ENCODE measurements around the gene JADE2. TPM values are rescaled to one million over a fixed set of nuclear protein-coding genes. Genes with fewer than 3 reads are reported as not detected.
A peak's percentile ranks its signal among the peaks of the same experiment; 100 is the strongest.
"Not testable (repeated sequence)": the region's sequence is repeated elsewhere in the genome, so short reads cannot be mapped to it uniquely, and the experiment has no call there.

JADE2 gene
- total RNA-seq, 1 donor from 2014 or later: 14.2 TPM

DNA sequence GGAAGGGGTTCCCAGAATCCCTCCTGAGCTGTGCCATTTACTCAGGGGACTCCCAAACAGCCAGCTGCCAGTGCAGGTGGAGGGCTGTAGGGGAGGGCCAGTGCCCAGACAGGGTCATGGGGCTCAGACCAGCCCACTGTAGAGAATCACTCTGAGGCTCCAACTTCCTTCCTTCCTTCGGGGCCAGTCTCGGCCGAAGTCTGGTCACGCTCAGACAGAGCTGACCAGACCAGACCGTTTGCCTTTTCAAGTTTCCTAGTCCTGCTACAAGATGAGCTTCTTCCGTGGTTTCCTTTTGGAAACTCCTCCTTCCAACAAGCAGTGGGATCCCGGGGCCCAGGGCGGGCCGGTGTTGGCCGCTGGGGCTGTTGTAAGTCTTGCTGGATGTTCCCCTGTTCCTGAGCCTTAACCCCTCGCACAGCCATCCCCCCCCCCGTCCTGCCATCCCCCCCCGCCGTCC, 54.6 kb downstream of the JADE2 start:
- no peak for DNase-seq (ENCODE audit: low spot score)
- ATAC-seq: no peak

DNA sequence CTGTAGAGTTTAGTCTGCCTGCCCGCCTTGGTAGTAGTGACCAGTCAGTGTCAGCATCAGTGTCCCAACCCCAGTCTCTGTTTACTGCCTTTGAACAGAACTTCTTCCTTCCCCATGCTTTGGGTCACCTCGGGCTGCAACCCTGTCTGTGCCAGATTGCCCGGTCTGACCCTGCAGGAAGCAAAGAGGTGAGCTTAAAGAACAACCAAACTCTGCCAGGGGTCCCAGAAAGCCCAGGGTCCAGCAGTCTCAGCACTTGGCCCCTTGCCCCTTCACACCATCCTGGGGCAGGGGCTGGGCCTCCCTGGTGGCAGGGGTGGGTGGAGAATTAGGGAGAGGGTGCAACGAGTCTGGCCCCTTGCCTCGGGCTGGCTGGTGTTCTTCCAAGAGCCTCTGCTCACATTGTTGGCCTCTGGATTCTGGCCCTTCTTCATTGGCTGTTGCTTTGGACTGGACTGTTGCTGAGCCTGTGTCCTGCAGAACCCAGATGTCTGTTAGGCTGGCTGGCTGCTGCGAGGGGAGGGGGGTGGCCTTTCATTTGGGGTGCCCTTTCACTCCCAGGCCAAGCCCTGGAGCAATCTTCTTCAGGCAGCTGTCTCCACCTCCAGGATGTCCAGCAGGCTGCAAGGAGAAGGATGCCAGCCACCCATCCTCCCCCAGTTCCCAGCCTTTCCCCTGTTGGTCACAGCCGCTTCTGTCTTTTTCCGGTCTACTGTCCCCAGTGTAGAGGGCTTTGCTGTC, 55.9 kb downstream of the JADE2 start:
- DNase-seq (ENCODE audit: low spot score) (peak; percentile 81), ATAC-seq (peak; percentile 85)

DNA sequence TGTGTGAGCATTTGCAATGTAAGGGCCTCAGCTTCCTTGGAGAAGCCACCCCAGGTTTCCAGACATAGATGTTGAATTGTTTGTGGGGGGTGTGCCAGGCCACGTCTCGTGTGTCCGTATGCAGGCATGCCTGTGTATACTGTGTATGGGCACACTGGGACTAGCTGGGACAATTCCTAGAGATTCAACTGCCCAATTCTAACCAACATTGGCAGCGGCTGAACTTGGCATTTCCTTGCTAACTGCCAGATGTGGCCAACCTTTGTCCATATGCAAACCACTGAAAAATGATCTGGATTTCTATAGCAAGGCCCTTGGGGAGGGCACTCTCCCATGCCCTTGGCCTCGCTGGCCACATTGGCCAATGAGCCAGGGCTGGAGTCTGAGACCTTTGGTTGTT, 56.8 kb downstream of the JADE2 start:
- ATAC-seq: no peak
- no peak for DNase-seq (ENCODE audit: low spot score)

DNA sequence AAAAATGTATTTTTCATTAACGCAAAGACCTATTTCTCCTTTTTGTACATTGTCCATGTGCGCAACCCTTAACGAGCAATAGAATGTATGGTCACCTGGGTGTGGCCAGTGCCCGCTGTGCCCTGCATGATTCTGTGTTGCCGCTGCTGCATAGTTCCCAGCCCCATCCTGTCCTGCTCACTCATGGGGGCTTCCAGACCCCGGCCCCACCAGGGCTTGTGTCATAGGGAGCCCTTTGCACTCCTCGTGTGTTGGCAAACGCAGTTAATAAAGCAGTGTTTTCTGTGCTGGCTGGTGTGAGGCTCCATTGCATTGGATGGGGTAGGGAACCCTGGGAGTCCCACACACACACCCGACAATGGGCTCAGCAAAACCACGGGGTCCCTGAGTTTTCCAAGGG, 57.5 kb downstream of the JADE2 start:
- DNase-seq (ENCODE audit: low spot score) (no peak), ATAC-seq (no peak)

DNA sequence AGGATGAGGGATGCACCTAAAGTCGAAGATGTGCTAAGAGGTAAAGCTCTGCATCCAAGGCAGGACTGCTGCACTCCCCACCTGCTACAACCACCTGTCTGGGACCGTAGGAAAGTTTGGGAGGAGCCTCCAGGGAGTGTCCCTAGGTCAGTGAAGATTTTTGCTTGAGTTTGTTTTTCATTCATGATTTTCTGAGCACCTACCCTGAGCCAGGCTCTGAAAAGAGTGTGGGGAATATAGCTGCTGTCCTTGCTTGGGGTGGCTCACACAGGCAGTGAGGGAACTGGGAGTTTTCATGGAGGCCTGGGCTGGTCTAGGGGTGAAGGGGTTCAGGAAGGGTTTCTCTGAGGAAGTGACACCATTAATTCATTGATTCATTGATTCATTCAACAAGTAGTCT, 58.3 kb downstream of the JADE2 start:
- DNase-seq (ENCODE audit: low spot score): no peak

DNA sequence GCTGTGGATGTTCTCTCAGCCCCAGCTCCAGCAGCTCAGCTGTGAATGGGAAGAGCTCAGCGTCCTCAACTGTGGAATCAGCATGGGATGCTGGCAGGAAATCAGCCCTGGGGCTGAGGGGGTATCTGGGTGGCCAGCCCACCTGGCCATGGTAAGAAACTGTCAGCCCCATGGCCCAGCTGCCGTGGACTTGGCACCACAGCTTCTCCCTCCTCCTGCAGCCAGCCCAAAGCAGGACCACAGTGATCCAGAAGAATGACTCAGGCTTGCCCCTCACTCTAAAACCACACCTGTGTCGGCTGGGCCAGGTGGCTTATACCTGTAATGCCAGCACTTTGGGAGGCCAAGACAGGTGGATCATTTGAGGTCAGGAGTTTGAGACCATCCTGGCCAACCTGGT, 59.2 kb downstream of the JADE2 start:
- ATAC-seq (no peak), DNase-seq (ENCODE audit: low spot score) (no peak)

More for the DNA sequence above, 58.3 kb downstream of the JADE2 start:
- ATAC-seq: no peak

DNA sequence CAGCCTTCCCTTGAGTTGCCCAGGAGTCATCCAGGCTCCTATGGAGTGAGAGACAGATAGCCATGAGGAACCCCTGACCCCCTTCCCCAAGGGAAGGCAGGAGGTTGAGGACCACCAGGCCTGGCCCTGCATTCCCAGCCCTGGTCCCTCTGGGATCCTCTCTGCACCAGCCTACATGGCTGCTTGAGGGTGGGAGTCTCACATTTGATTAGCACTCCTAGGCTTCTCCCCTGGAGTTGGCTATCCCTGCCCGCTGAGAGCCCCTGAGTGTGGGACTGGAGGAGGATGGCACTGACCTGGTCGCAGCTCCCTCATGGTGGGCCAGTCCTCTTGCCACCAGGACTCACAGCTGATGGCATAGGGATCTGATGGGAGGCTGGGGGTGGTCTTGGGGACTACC, 60.5 kb downstream of the JADE2 start:
- no peak for ATAC-seq
- DNase-seq (ENCODE audit: low spot score): no peak

DNA sequence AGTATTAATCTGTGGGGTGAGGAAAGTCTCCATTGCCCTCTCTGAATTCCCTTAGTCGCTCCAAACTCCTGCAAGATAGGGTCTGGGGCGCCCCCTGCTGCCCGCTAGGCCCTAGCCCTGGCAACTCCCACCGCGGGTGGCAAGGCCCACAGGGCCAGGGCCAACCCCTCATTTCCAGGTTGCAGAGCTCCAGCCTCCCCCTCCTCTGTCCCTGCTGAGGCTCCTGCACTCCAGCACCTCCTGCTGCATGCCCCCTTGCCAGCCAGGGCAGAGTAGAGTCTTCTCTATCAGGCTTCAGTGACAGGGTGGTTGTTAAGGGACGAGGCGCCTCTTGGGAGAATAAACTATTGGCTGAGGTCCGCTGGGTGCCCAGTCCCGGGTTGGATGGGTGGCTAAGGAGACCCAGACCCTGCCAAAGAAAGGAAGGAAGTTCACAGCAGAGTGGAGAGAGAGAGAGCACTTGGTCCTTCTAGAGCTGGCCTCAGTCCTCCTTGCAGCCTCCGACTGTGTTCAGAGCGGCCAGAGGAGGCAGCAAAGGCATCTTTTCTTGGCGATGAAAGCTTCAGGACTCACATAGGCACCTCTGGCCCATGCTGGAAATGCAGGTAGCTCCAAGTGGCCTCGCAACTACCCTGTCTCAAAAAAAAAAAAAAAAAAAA, 61.5 kb downstream of the JADE2 start:
- ATAC-seq (peak; percentile 95), DNase-seq (ENCODE audit: low spot score) (peak; percentile 83)

DNA sequence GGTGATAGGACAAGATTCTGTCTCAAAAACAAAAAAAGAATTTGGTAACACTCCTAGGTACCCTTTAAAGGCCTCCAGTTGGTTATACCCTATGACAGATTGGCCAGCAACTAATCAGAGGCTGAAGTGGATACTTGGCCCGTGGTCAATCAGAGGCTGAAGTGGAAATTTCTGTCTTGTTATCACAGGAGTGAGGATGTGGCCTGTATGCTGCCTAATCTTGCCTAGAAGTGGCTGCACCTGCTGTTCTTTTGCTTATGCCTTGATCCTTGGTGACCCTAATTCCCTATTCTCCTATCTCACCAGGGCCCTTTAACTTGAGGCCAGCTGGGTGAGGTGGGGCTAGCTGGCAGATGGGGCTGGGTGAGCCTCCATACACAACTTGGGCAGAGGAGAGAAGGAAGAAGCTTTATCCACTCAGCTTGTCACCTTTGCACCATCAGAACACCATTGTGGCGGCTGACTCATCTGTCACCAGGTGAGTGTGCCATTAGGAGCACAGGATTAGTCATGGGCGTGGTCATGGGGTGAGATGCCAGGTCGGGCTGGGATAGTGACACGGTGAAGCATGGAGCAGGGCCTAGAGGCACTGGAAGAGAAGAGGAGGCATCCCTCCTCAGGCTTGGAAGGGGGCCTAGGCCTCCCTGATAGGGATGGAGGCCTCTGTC, 65.7 kb downstream of the JADE2 start:
- peak; percentile 31 for DNase-seq (ENCODE audit: low spot score)
- ATAC-seq: no peak

DNA sequence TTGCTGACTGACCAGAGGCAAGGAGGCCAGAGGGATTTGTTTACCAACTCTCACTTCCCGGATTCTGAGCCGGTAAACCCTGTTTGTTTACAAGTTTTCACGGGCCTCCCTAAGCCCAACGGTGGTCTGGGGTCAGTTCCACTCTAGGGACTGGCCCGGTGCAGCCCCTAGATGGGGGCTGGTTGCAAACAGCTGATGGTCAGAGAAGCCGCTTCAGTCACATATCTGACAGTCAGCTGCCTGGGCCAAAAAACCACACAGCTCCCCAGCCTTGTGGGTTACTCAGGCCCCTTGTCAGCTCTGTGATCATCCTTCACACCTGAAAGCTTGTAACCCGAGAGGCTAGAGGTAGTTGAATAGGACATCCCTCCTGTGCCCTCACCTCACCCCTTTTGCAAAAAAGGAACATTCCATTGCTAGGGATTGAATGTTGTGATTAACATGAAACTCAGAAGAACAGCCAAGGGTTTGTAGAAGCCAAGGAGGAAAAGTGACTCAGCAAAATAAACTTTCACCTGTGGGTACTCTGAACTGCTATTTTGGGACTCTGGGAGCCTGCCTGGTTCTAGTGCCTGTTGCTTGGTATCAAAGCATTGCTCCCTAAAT, 66.8 kb downstream of the JADE2 start:
- DNase-seq (ENCODE audit: low spot score): peak; percentile 44
- peak; percentile 70 for ATAC-seq

DNA sequence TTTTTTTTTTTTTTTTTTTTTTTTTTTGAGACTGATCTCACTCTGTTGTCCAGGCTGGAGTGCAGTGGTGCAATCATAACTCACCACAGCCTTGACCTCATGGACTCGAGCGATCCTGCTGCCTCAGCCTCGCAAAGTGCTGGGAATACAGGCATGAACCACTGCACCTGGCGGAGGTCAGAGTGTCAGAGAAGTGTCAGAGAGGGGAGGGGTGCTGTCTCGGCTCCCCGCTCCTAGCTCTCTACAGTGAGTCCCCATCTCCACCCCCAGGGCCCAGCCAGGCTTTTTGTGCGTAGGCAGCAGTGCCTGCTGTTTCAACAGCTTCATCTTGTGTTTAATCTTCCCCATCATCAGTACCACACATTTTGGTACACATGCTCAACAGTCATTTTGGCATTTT, 68.9 kb downstream of the JADE2 start:
- ATAC-seq (peak; percentile 75), DNase-seq (ENCODE audit: low spot score) (peak; percentile 67)

DNA sequence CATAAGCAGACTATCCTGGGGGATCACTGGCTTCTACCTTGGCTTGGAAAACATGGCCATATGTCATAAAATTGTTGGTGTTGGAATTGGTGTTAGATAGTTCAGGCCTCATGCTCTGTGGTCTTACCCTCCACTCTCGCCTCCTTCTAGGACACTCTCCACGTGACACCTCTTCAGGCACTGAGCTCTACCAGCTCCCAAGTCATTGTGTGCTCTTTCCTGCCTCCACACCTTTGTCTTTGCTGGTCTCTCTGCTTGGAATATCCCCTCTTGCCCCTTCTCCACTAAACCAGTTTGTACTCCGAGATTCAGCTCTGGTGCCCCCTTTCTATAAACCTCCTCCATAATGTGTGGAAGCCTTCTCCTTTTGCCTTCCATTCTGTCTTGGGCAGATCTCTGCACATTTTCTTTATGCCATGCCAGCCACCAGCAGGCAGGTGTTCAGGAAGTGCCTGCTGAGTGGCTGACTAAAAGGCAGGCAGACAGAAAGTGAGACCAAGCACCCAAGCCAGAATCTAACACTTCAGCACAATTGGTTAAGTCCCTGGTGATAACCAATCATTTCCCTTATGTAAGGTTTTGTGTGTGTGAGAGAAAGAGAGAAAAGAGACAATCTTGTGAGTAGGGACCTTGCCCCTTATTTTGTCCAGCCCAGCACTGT, 69.5 kb downstream of the JADE2 start:
- ATAC-seq (peak; percentile 7), DNase-seq (ENCODE audit: low spot score) (no peak)

DNA sequence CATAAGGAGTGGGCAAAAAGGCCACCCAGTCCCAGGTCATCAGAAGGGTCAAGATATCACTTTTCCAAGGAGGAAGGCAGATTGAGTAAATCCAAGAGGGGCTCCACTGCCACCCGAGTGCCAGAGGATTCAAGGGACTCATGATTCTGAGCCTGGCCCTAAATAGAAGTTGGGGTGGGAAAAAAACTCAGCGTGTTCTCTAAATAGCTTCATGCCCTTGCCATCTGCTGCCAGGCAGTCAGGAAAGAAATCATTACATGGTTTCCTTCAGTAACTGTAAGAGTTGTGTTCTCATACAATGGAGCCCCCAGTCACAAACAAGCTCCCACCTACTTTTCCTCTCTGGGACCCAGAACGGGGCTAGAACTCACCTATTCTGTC, 70.0 kb downstream of the JADE2 start:
- peak; percentile 15 for DNase-seq (ENCODE audit: low spot score)

DNA sequence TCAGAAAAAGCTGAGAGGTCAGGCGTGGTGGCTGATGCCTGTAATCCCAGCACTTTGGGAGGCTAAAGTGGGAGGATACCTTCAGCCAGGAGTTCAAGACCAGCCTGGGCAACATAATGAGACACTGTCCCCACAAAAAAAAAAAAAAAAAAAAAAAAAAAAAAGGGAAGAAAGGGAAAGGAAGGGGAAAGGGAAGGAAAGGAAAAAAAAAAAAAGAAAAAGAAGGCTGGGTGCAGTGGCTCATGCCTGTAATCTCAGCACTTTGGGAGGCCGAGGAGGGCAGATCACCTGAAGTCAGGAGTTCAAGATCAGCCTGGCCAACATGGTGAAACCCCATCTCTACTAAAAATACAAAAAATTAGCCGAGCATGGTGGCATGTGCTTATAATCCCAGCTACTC, 74.3 kb downstream of the JADE2 start:
- not testable (repeated sequence) for ATAC-seq; DNase-seq (ENCODE audit: low spot score)

More for the DNA sequence above, 70.0 kb downstream of the JADE2 start:
- no peak for ATAC-seq

DNA sequence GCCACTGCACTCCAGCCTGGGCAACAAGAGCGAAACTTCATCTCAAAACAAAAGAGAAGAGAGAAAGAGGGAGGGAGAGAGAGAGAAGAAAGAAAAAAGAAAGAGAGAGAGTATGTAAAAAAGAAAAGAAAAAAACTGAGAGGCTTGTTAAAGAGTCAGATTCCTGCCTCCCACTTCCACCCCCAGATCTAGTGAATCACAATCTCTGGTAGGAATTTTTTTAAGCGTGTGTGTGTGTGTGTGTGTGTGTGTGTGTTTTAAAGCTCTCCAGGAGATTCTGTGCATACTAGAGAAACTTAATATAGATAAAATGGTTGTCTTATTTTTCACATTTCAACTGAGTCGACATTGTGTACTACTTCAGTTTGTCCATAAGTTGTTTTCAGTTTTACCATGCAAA, 75.1 kb downstream of the JADE2 start:
- no peak for ATAC-seq
- DNase-seq (ENCODE audit: low spot score): no peak

DNA sequence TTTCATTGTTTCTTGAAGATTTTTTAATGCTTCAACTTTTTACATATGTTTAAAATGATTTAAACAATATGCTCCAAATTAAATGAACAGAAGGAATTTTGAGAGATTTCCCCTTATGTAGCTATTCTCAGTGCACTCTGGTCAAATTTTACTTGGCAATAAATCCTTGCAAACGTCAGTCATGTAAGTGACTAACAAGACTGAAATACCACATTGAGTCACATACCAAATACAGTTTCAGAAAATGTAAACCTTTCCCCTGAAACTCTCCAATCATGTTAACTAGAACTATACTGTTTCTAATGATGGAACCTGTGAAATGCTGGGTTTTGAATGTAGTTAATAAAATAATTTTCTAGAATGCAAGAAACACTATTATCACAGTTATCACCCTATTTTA, 77.6 kb downstream of the JADE2 start:
- DNase-seq (ENCODE audit: low spot score) (no peak), ATAC-seq (no peak)

DNA sequence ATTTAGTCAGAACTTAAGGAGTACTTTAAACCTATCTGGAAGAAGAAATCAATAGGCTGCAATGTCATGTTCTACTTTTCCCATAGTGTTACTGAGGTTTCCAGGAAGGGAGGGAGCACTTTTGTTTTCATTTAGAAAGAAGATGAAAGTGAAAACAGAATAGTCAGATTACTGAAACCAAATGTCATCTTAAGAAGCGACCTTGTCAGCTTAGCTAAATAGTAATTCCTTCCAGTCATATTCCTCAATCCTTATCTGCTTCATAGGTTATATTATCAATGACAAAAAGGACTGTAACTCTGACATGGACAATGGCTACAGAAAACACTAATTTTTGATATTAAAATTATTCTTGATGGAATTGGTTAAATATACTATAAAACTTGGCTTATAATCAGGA, 79.4 kb downstream of the JADE2 start:
- ATAC-seq: no peak
- no peak for DNase-seq (ENCODE audit: low spot score)

DNA sequence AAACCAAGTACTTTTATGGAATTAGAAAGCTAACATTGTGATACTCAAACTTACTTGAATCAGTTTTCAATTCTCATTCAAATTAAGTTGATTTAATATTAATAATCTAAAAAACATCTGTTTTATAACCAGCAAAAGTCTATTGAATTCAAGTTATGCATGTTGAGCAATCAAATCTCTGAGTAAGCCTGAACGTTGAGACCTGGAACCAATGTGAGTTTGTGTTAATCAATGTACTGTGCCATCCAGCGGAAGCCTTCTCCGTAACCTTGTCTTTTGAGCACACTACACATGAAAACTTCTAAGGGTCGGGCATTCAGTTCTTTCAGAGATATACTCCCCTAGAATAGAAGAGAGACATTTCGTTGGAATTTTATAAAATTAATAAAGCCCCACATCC, 81.3 kb downstream of the JADE2 start:
- DNase-seq (ENCODE audit: low spot score): peak; percentile 43
- ATAC-seq: peak; percentile 68

DNA sequence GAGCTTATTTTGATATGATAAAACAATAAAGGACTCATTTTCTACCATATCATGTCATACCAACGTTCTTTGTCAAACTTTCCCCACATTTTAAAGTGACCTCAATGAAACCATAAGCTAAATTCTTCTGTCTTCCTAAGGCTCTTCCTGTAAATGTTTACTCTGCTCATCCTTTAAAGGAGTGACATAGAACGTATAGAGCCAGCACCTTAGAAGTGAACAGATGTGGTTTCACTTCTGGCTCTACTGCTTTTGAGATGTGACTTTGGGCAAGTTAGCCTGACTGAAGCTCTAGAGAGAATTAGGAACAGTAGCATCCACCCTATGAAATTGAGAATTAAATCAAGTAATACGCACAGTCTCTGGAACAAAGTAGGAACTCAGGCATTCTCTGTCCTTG, 83.1 kb downstream of the JADE2 start:
- ATAC-seq (no peak), DNase-seq (ENCODE audit: low spot score) (no peak)

DNA sequence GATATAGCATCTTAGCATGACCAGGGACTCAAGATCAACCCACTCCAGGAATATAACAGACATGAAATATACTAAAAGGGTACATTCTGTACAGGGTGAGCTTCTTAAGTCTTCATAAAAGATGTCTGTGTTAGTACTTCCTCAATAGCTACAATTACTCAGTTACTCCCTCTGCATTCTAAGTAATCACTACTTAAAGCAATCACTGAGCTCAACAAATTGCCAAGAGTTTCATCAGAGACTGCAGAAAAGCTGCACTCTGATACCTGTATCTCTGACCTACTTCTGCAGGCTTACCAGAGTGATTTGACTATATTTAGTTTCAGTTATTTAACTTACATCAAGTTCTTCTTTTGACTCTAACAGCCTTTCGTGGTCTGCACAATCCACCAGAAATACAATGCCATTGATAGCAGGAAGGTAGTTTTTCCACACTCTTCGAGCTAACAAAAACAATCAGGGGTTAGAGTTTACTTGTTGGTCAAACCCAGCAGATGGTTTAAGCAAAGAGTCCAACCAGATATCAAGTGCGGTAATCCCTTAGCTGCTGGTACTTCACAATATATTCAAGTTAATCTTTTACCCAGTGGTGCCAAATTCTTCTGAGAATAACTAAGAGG, 83.9 kb downstream of the JADE2 start:
- ATAC-seq: peak; percentile 77
- peak; percentile 37 for DNase-seq (ENCODE audit: low spot score)

DNA sequence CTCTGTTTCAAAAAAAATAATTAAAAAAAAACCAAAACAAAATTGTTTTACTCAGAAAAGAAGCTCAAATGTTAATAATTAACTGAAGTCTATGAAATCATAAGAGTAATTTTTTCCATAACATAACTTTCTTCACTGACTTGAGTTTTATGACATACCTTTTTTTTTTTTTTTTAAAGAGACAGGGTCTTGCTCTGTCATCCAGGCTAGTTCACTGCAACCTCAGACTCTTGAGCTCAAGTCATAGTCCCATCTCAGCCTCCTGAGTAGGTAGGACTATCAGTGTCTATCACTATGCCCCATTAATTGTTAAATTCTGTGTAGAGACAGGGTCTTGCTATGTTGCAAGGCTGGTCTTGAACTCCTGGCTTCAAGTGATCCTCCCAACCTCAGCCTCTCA, 85.3 kb downstream of the JADE2 start:
- DNase-seq (ENCODE audit: low spot score) (peak; percentile 3), ATAC-seq (no peak)
